Tibial artery (tissue), 4 donors: ENCODE results near the gene PKP4.

Experiments used
- DNase-seq, 2 donors: peaks; one replicate each; pipeline ENCODE4 v3.0.0-alpha.2; 2019
- H3K27ac ChIP-seq, 2 donors: fragments of 200-600 bp; sonication (generic) in 1 of 2; 1 replicate in 1 of 2; 2 replicates in 1 of 2; pipeline ENCODE4 v1.5.1; 2018 to 2019; ENCODE audit warnings: mild to moderate bottlenecking in 1 of 2
- H3K27me3 ChIP-seq, 2 donors: fragments of 200-600 bp; sonication (generic) in 1 of 2; one replicate each; pipeline versions ENCODE4 v1.5.1 to v1.6.0; 2016 to 2019
- H3K36me3 ChIP-seq, 3 donors: fragments of 200-600 bp; sonication (generic) in 2 of 3; one replicate each; pipeline ENCODE4 v1.5.1; 2016 to 2019; ENCODE audit warnings: mild to moderate bottlenecking in 2 of 3
- H3K4me1 ChIP-seq, 4 donors: fragments of 200-600 bp; sonication (generic) in 2 of 4; 1 replicate in 3 of 4; 2 replicates in 1 of 4; pipeline ENCODE4 v1.5.1; 2016 to 2019
- H3K4me3 ChIP-seq, 2 donors: fragments of 200-600 bp; sonication (generic) in 1 of 2; 1 replicate in 1 of 2; 2 replicates in 1 of 2; pipeline ENCODE4 v1.5.1; 2018 to 2019; ENCODE audit warnings: mild to moderate bottlenecking in 2 of 2
- H3K9me3 ChIP-seq, 3 donors: fragments of 200-600 bp; sonication (generic) in 1 of 3; one replicate each; pipeline ENCODE4 v1.5.1; 2016 to 2019
- intact Hi-C: fragments of 100-400 bp; cut with DNase I; formaldehyde crosslinking; loops from one replicate; pipeline ENCODE4 v1.15.0; 2023; ENCODE audit warnings: low total_unique reads
- TF ChIP-seq, protein P1 (sequence below), 2 experiments: fragments of 200-600 bp in 1 of 2; fragments of 450-650 bp in 1 of 2; IDR thresholded peaks; one replicate each; pipeline ENCODE4 v1.5.1; 2017 to 2019; ENCODE audit warnings: antibody characterized with exemption in 2 of 2, mild to moderate bottlenecking in 1 of 2, moderate library complexity in 1 of 2

Gene PKP4

DNA sequence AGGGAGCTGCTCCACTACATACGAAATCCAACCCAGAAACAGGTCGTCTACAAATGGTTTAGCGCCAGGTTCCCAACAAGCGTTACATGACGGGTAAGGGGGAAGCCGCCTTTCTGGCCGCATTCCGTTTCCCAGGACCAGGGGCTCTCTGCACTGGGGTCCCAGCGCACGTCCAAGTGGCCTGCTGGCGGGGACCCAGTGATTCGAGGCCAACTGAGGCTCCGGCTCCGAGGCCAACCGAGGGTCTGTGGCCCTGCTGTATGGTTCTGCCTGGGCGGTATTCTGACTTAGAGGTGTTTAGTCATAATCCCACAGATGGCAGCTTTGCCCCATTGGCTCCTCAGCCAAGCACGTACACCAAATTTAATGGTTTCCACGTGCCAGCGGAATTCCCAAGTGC, 127.2 kb downstream of the PKP4 start:
- Histone ChIP-seq H3K27ac (no peak overlapping the region), H3K4me1 (no peaks in the 10 kb centered on the region), H3K36me3 (peaks cover 0 to 23% (median 8%) of the 10 kb centered on the region in 3 donors), H3K4me3 (no peak overlapping the region), H3K27me3 (no peaks in the 10 kb centered on the region), H3K9me3 (no peaks in the 10 kb centered on the region)
- TF ChIP-seq, protein P1, sequence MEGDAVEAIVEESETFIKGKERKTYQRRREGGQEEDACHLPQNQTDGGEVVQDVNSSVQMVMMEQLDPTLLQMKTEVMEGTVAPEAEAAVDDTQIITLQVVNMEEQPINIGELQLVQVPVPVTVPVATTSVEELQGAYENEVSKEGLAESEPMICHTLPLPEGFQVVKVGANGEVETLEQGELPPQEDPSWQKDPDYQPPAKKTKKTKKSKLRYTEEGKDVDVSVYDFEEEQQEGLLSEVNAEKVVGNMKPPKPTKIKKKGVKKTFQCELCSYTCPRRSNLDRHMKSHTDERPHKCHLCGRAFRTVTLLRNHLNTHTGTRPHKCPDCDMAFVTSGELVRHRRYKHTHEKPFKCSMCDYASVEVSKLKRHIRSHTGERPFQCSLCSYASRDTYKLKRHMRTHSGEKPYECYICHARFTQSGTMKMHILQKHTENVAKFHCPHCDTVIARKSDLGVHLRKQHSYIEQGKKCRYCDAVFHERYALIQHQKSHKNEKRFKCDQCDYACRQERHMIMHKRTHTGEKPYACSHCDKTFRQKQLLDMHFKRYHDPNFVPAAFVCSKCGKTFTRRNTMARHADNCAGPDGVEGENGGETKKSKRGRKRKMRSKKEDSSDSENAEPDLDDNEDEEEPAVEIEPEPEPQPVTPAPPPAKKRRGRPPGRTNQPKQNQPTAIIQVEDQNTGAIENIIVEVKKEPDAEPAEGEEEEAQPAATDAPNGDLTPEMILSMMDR (IDR thresholded peaks at IDR 0.05) = no peak
- DNase-seq = no peak
- intact Hi-C loops = no loop called here

DNA sequence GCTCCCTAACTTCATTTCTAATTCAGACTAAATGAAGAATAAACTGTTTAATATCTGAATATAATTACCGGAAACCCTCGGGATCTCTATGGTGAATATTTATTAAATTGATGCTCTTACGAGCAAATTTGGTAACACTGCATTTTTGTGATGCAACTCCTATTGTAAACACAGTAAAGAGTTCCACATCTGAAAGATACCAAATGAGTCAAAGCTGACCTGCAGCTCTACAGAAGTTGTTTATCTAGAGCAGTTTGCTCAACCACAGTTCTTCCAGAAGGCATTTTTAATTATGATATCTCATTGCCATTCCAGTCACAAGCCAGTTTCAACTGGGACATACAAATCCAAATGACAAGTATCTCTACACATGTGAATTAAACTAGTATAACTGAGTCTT, 129.7 kb downstream of the PKP4 start:
- DNase-seq = no peak
- Histone ChIP-seq H3K27me3 (no peaks in the 10 kb centered on the region), H3K36me3 (peaks cover 0 to 16% (median 8%) of the 10 kb centered on the region in 3 donors), H3K4me1 (no peaks in the 10 kb centered on the region), H3K9me3 (no peaks in the 10 kb centered on the region), H3K4me3 (no peak overlapping the region), H3K27ac (no peak overlapping the region)
- intact Hi-C loops = no loop called here
- TF ChIP-seq, protein P1 (IDR thresholded peaks at IDR 0.05) = no peak

DNA sequence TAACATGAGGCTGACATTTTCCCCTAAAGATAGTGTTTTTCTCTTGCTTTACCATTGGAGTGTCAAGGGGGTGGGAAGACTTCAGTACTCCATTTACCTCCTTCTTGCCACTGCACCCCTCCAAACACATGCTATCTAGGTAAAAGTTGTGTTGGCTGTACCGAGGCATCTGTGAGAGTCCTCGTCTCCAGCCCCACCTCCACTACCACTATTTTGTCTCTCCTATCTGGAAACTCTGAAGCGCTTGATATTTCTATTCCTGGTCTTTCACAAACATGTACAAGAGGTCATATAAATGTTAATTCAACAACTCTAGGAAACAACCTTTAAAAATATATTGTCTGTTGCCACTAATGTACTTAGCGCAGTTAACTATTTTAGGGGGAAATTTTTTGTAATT, 132.6 kb downstream of the PKP4 start:
- Histone ChIP-seq H3K36me3 (peaks cover 0 to under 1% (median 0%) of the 10 kb centered on the region in 3 donors), H3K9me3 (no peaks in the 10 kb centered on the region), H3K27me3 (no peaks in the 10 kb centered on the region), H3K4me1 (no peaks in the 10 kb centered on the region), H3K4me3 (no peak overlapping the region), H3K27ac (no peak overlapping the region)
- no peak for DNase-seq
- TF ChIP-seq, protein P1 (IDR thresholded peaks at IDR 0.05) = no peak
- intact Hi-C loops = no loop called here

DNA sequence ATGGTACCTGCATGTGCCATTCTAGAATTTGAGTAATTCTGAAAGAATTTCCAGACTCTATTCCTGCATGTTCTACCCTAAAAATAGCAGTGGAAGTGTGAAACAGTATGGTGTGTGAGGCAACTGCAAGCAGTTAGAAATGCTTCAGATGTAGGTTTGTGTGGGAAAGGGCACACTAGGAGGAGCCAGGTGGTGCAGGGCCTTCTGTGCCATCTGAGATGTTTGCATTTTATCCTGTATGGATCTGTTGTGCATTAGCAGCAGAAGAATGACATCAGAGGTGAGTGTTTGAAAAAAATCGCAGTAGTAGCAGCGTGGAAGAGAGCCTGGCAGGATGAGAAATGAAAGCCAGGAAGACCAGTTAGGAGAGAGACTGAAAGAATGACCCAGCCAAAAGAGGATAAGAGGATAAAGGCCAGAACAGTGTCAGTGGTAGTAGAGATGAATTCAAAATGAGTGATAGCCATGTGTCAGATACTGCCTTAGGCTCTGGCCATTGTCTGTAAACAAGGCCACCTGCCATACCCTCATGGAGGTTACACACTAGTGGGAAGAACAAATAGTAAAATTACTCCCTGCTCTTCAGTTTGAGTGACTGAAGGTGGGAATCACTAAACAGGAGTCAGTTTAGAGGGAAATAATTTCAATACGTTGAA, 142.2 kb downstream of the PKP4 start:
- H3K27ac ChIP-seq = no peak overlapping the region

DNA sequence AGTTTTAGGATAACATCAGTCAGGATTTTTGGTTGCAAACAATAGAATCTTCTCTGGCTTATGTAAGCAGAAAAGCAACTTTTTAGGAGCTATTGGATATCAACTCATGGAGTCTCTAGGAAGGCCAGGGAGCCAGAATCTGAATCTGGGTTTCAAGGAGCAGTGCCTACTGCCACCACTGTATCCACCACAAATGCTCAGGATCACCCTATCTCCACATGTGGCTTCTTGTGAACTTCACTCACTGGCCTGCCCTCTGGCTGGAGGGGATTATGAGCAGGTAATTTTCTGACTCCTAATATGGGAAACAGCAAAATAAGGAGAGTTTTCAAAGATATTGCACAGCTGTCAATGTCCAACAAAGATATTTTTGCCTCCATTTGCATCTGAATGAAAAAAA, 142.9 kb downstream of the PKP4 start:
- Histone ChIP-seq H3K27me3 (no peaks in the 10 kb centered on the region), H3K4me3 (no peak overlapping the region), H3K36me3 (peaks cover 0 to 6% (median 0%) of the 10 kb centered on the region in 3 donors), H3K4me1 (peaks cover 0 to 7% (median 2%) of the 10 kb centered on the region in 4 donors), H3K9me3 (no peaks in the 10 kb centered on the region), H3K27ac (no peak overlapping the region)
- intact Hi-C loops = no loop called here
- TF ChIP-seq, protein P1 (IDR thresholded peaks at IDR 0.05) = no peak
- DNase-seq = no peak

More for the DNA sequence above, 142.2 kb downstream of the PKP4 start:
- no peaks in the 10 kb centered on the region for H3K27me3 ChIP-seq
- no peak for DNase-seq
- no peaks in the 10 kb centered on the region for H3K9me3 ChIP-seq
- H3K4me1 ChIP-seq = peaks cover 0 to 7% (median 2%) of the 10 kb centered on the region in 4 donors
- peaks cover 0 to 6% (median 0%) of the 10 kb centered on the region in 3 donors for H3K36me3 ChIP-seq
- no peak overlapping the region for H3K4me3 ChIP-seq
- intact Hi-C loops = no loop called here
- TF ChIP-seq, protein P1 (IDR thresholded peaks at IDR 0.05) = no peak
